PC-9 (cell line): ENCODE measurements around the gene ZDHHC18. TPM values are rescaled to one million over a fixed set of nuclear protein-coding genes. Genes with fewer than 3 reads are reported as not detected.
"Not testable (repeated sequence)": the region's sequence is repeated elsewhere in the genome, so short reads cannot be mapped to it uniquely, and the experiment has no call there.

Source experiments
- BruUV-seq: library from RNA; stranded (reverse); fragments of 400-500 nt; replicated peaks from 2 replicates; lab custom pipeline; 2021; lab: Mats Ljungman, UMichigan
- CTCF ChIA-PET: fragments of 300-600 bp; sonication (Branson Sonifier 250); formaldehyde crosslinking; loops from one replicate; lab custom pipeline; 2022; ENCODE audit warnings: antibody characterized with exemption; lab: Charles Lee
- POLR2A ChIA-PET: fragments of 300-600 bp; sonication (Branson Sonifier 250); formaldehyde crosslinking; loops from one replicate; lab custom pipeline; 2022; ENCODE audit warnings: antibody characterized with exemption; ENCODE audit not compliant: unreplicated experiment; lab: Charles Lee
- DNase-seq, 2 experiments: peaks; one replicate each; pipeline versions ENCODE4 v3.0.0 to v3.0.0-alpha.2; 2015 to 2022; ENCODE audit warnings: mixed read lengths in 1 of 2
- H2AFZ ChIP-seq: fragments of 200-600 bp; sonication (generic); 2 replicates; pipeline ENCODE4 v1.8.1; 2017; ENCODE audit warnings: antibody characterized with exemption
- H3F3A ChIP-seq: fragments of 200-600 bp; sonication (generic); 2 replicates; pipeline ENCODE4 v1.8.1; 2017; ENCODE audit warnings: antibody characterized with exemption, mild to moderate bottlenecking, low read depth; ENCODE audit not compliant: insufficient read depth
- H3K27ac ChIP-seq: fragments of 200-600 bp; sonication (generic); 2 replicates; pipeline ENCODE4 v1.6.1; 2016; ENCODE audit warnings: mixed run types
- H3K27me3 ChIP-seq: fragments of 200-600 bp; sonication (generic); 2 replicates; pipeline ENCODE4 v1.6.1; 2016; ENCODE audit warnings: low read depth, mixed run types; ENCODE audit not compliant: insufficient read depth
- H3K36me3 ChIP-seq: fragments of 200-600 bp; sonication (generic); 2 replicates; pipeline ENCODE4 v1.6.1; 2016; ENCODE audit warnings: low read depth, mixed run types
- H3K4me1 ChIP-seq: fragments of 200-600 bp; sonication (generic); replicated peaks from 2 replicates; pipeline ENCODE4 v1.6.1; 2016; ENCODE audit warnings: mixed run types; ENCODE audit not compliant: insufficient read depth
- H3K4me2 ChIP-seq: fragments of 200-600 bp; sonication (generic); 2 replicates; pipeline ENCODE4 v1.6.1; 2017; ENCODE audit warnings: mixed run types
- H3K4me3 ChIP-seq: fragments of 200-600 bp; sonication (generic); 2 replicates; pipeline ENCODE4 v1.6.1; 2016; ENCODE audit warnings: mixed run types
- H3K79me2 ChIP-seq: fragments of 200-600 bp; sonication (generic); 2 replicates; pipeline ENCODE4 v1.6.1; 2017; ENCODE audit warnings: low read depth, mixed run types
- H3K9me2 ChIP-seq: fragments of 200-600 bp; sonication (generic); 2 replicates; pipeline ENCODE4 v1.8.1; 2017; ENCODE audit warnings: mild to moderate bottlenecking; ENCODE audit not compliant: insufficient read depth
- H3K9me3 ChIP-seq: fragments of 200-600 bp; sonication (generic); 2 replicates; pipeline ENCODE4 v1.8.1; 2016; ENCODE audit warnings: low read depth; ENCODE audit not compliant: insufficient read depth
- H4K20me1 ChIP-seq: fragments of 200-600 bp; sonication (generic); 2 replicates; pipeline ENCODE4 v1.8.1; 2017; ENCODE audit not compliant: insufficient read depth
- CTCF ChIP-seq: fragments of 200-600 bp; sonication (generic); conservative IDR thresholded peaks from 2 replicates; pipeline ENCODE4 v1.6.1; 2017; ENCODE audit warnings: mixed run types, antibody characterized with exemption, mild to moderate bottlenecking, moderate library complexity
- EZH2 ChIP-seq: fragments of 200-600 bp; sonication (generic); IDR thresholded peaks from 2 replicates; pipeline ENCODE4 v1.8.0; 2017; ENCODE audit warnings: antibody characterized with exemption, low read depth
- intact Hi-C: fragments of 100-400 bp; cut with micrococcal nuclease; formaldehyde crosslinking; loops from one replicate; pipeline ENCODE4 v1.10.0; 2022; ENCODE audit not compliant: unreplicated experiment
- total RNA-seq: library from RNA; stranded (reverse); gene quantifications from 2 replicates; pipeline ENCODE4 v1.2.3, GENCODE V29; 2021

ZDHHC18 gene
- total RNA-seq, 1 experiment from 2014 or later = 36.1 TPM

- H3K36me3 ChIP-seq = no peaks in the 10 kb centered on the region
- intact Hi-C loops = no loop called here
- H3K27ac ChIP-seq = no peak overlapping the region
- no peak overlapping the region for H3K4me2 ChIP-seq
- no peaks in the 10 kb centered on the region for H4K20me1 ChIP-seq
- 0 out of 2 replicates have a peak, but pooled peaks cover 4% of the 10 kb centered on the region for H3K79me2 ChIP-seq
- H3K9me2 ChIP-seq = no peaks in the 10 kb centered on the region
- peaks cover 19% of the 10 kb centered on the region for H3K4me1 ChIP-seq
- no peak overlapping the region for H2AFZ ChIP-seq
- ChIA-PET POLR2A (no interaction called here), CTCF (no interaction called here)
- H3F3A ChIP-seq = peaks cover 7% of the 10 kb centered on the region; the same call in 1 of the 2 replicates
- no peak for TF ChIP-seq EZH2
- TF ChIP-seq CTCF = no peak
- no TSS peak for BruUV-seq
- no peaks in the 10 kb centered on the region for H3K27me3 ChIP-seq
- H3K4me3 ChIP-seq = no peak overlapping the region
- H3K9me3 ChIP-seq = no peaks in the 10 kb centered on the region
- no peak for DNase-seq
These were observed 32.1 kb upstream of the ZDHHC18 start for GRCh38 chr1:26794391-26794790.

- no peak overlapping the region for H3K4me3 ChIP-seq
- H3F3A ChIP-seq = peaks cover 26% of the 10 kb centered on the region; the same call in 1 of the 2 replicates
- no TSS peak for BruUV-seq
- no peaks in the 10 kb centered on the region for H3K27me3 ChIP-seq
- DNase-seq = no peak
- no peak overlapping the region for H2AFZ ChIP-seq
- H3K9me2 ChIP-seq = no peaks in the 10 kb centered on the region
- peaks cover 33% of the 10 kb centered on the region for H3K4me1 ChIP-seq
- H3K36me3 ChIP-seq = no peaks in the 10 kb centered on the region
- peak overlapping the region; percentile 16; the same call in 1 of the 2 replicates for H3K27ac ChIP-seq
- ChIA-PET CTCF (interaction anchor here (0.6 kb wide), 1 partner anchor 77 kb away, joined by 3 read pairs; no protein-coding TSS in a partner anchor), POLR2A (no interaction called here)
- intact Hi-C loops = no loop called here
- no peaks in the 10 kb centered on the region for H3K9me3 ChIP-seq
- no peaks in the 10 kb centered on the region for H3K79me2 ChIP-seq
- no peaks in the 10 kb centered on the region for H4K20me1 ChIP-seq
- TF ChIP-seq EZH2 = no peak
- TF ChIP-seq CTCF = no peak
- no peak overlapping the region for H3K4me2 ChIP-seq
These were observed 28.9 kb upstream of the ZDHHC18 start for GRCh38 chr1:26797627-26798026.

GRCh38 chr1:26799479-26800142 is 26.9 kb upstream of the ZDHHC18 start:
- BruUV-seq = TSS peak; percentile 94
- ChIA-PET CTCF (interaction anchor here (0.6 to 1.6 kb wide), 5 partner anchors 9 to 122 kb away, joined by 3 to 9 read pairs (median 8); no protein-coding TSS in a partner anchor), POLR2A (interaction anchor here (0.5 to 1.7 kb wide), 8 partner anchors 13 to 802 kb away, joined by 3 to 18 read pairs (median 5); partner anchors contain the start of genes PAFAH2 and SFN)
- intact Hi-C loops = loop anchor here (2.0 kb wide), 1 partner anchor 49 kb away; no protein-coding TSS in a partner anchor
- H3K27ac ChIP-seq = peak overlapping the region; percentile 97
- peaks cover 26% of the 10 kb centered on the region; the same call in 1 of the 2 replicates for H3F3A ChIP-seq
- peaks cover 33% of the 10 kb centered on the region for H3K4me1 ChIP-seq
- no peaks in the 10 kb centered on the region for H3K79me2 ChIP-seq
- no peaks in the 10 kb centered on the region for H4K20me1 ChIP-seq
- no peak overlapping the region; the same call in 1 of the 2 replicates for H2AFZ ChIP-seq
- H3K27me3 ChIP-seq = no peaks in the 10 kb centered on the region
- peak; percentile 59 to 88 for DNase-seq
- H3K4me2 ChIP-seq = peak overlapping the region; percentile 77
- H3K36me3 ChIP-seq = no peaks in the 10 kb centered on the region
- peak overlapping the region; percentile 37; the same call in 1 of the 2 replicates for H3K4me3 ChIP-seq
- no peaks in the 10 kb centered on the region for H3K9me3 ChIP-seq
- TF ChIP-seq CTCF = no peak
- no peak for TF ChIP-seq EZH2
- H3K9me2 ChIP-seq = no peaks in the 10 kb centered on the region

- intact Hi-C loops, H4K20me1 ChIP-seq, H3K27me3 ChIP-seq, H3K79me2 ChIP-seq, DNase-seq, H3K27ac ChIP-seq, H3K9me2 ChIP-seq, BruUV-seq, H3K9me3 ChIP-seq, H3K4me2 ChIP-seq, POLR2A ChIA-PET, H3K4me3 ChIP-seq, CTCF ChIA-PET, H2AFZ ChIP-seq, H3K36me3 ChIP-seq: not testable (repeated sequence)
- Histone ChIP-seq H3F3A (peaks cover 24% of the 10 kb centered on the region; the same call in 1 of the 2 replicates), H3K4me1 (peaks cover 26% of the 10 kb centered on the region)
These were observed 22.6 kb upstream of the ZDHHC18 start for GRCh38 chr1:26803932-26804331.
